Measurements from ENCODE around the gene ZNF738.
A peak's percentile ranks its signal among the peaks of the same experiment; 100 is the strongest.

Gene ZNF738

DNA sequence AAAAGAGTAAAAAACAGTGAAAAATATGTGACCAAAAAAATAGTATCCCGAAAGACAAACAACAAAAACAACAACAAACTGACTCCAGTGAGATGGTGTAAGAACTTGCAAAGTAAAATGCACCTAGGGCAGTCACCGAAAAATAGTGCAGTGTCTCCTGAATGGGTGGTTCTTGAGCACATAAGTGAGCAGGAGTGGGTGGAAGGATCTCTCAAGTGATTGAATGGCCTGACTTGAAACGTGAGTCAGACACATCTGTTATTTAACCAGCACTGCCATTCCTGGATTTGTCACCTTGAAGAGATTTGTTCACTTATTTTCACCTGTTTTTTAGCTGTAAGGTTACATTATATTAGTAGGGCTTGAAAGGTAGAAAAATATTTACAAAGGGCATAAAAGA lies 3.5 kb downstream of the ZNF738 start:
- no peak overlapping the region for H3K4me3 ChIP-seq (ENCODE audit: low read depth, low read length)

GRCh38 chr19:21383980-21384582 lies 25.3 kb downstream of the ZNF738 start:
- no peak for TF ChIP-seq CTCF (IDR thresholded peaks at IDR 0.05; ENCODE audit: borderline replicate concordance, insufficient read depth, low read depth, low read length)

More for the DNA sequence above, 3.5 kb downstream of the ZNF738 start:
- no peak for TF ChIP-seq CTCF (IDR thresholded peaks at IDR 0.05; ENCODE audit: borderline replicate concordance, insufficient read depth, low read depth, low read length)

GRCh38 chr19:21396121-21396520 lies 37.3 kb downstream of the ZNF738 start:
- H3K4me3 ChIP-seq (ENCODE audit: low read depth, low read length) = no peak overlapping the region

More at GRCh38 chr19:21383980-21384582, 25.3 kb downstream of the ZNF738 start:
- no peak overlapping the region for H3K4me3 ChIP-seq (ENCODE audit: low read depth, low read length)

GRCh38 chr19:21396893-21397572 lies 38.2 kb downstream of the ZNF738 start, which contains the start of gene ZNF493:
TSS of gene ZNF493 (plus strand) at chr19:21397133. CDS start at chr19:21397238, 105 bp downstream.
- TF ChIP-seq CTCF (IDR thresholded peaks at IDR 0.05; ENCODE audit: borderline replicate concordance, insufficient read depth, low read depth, low read length) = no peak
- H3K4me3 ChIP-seq (ENCODE audit: low read depth, low read length) = peak within 1 kb of the TSS; percentile 67

More at GRCh38 chr19:21396121-21396520, 37.3 kb downstream of the ZNF738 start:
- TF ChIP-seq CTCF (IDR thresholded peaks at IDR 0.05; ENCODE audit: borderline replicate concordance, insufficient read depth, low read depth, low read length) = no peak

GRCh38 chr19:21398851-21399250 lies 40.1 kb downstream of the ZNF738 start:
- H3K4me3 ChIP-seq (ENCODE audit: low read depth, low read length) = no peak overlapping the region
- TF ChIP-seq CTCF (IDR thresholded peaks at IDR 0.05; ENCODE audit: borderline replicate concordance, insufficient read depth, low read depth, low read length) = no peak

- H3K4me3 ChIP-seq (ENCODE audit: low read depth, low read length) = no peak overlapping the region
- no peak for TF ChIP-seq CTCF (IDR thresholded peaks at IDR 0.05; ENCODE audit: borderline replicate concordance, insufficient read depth, low read depth, low read length)
Observed at GRCh38 chr19:21402303-21402985, 43.6 kb downstream of the ZNF738 start.
